ENCODE measurements around the gene BICDL1. TPM values are rescaled to one million over a fixed set of nuclear protein-coding genes. Genes with fewer than 3 reads are reported as not detected.
"Not testable (repeated sequence)": the region's sequence is repeated elsewhere in the genome, so short reads cannot be mapped to it uniquely, and the experiment has no call there.

BICDL1 gene
- total RNA-seq, 1 donor from 2014 or later, result 130 TPM

- intact Hi-C loops (cut with micrococcal nuclease), result no loop called here
- Mint-ChIP-seq H3K9me3 (no peaks in the 10 kb centered on the region), H3K36me3 (ENCODE audit: low read depth) (peaks cover 74% of the 10 kb centered on the region), H3K27me3 (ENCODE audit: low read depth) (no peaks in the 10 kb centered on the region), H3K4me1 (ENCODE audit: low read depth) (peaks cover 83% of the 10 kb centered on the region), H3K27ac (peak overlapping the region; percentile 96), H3K4me3 (ENCODE audit: low read depth) (peak overlapping the region; percentile 35)
- DNase-seq (ENCODE audit: low spot score), result no peak
Measured at GRCh38 chr12:120010661-120011230, 21.7 kb downstream of the BICDL1 start.

DNA sequence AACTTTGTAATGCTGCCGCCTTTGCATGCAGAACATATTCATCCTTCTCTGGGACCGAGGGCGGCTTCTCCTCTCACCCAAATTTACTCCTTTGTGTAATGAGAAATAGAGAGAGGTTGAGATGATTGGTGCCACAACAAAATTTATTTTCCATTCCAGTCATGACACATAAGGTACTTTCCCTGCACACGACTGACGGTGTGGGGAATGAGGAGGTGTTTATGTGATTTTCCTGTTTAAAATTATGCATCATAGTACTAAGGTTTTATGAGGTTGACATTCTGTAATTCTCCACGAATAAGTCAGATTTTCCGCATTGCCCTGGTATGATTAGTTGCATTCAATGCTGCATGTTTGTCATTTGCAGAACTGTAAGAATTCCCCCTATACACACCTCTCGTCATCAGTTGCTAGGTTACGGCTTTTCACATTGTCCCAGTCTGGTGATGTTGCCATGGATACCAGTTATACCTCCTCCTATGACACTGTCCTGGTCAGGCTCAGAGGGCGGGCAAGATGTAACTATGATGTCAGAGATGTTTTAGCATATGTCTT is 23.1 kb downstream of the BICDL1 start:
- Mint-ChIP-seq H3K27ac (peak overlapping the region; percentile 96), H3K4me3 (ENCODE audit: low read depth) (peak overlapping the region; percentile 75), H3K27me3 (ENCODE audit: low read depth) (no peaks in the 10 kb centered on the region), H3K9me3 (no peaks in the 10 kb centered on the region), H3K4me1 (ENCODE audit: low read depth) (peaks cover 74% of the 10 kb centered on the region), H3K36me3 (ENCODE audit: low read depth) (peaks cover 78% of the 10 kb centered on the region)
- DNase-seq (ENCODE audit: low spot score), result peak; percentile 76
- intact Hi-C loops (cut with micrococcal nuclease), result loop anchor here (1.0 to 2.0 kb wide), 6 partner anchors 24 to 281 kb away; partner anchors contain the start of gene RNU4-1

DNA sequence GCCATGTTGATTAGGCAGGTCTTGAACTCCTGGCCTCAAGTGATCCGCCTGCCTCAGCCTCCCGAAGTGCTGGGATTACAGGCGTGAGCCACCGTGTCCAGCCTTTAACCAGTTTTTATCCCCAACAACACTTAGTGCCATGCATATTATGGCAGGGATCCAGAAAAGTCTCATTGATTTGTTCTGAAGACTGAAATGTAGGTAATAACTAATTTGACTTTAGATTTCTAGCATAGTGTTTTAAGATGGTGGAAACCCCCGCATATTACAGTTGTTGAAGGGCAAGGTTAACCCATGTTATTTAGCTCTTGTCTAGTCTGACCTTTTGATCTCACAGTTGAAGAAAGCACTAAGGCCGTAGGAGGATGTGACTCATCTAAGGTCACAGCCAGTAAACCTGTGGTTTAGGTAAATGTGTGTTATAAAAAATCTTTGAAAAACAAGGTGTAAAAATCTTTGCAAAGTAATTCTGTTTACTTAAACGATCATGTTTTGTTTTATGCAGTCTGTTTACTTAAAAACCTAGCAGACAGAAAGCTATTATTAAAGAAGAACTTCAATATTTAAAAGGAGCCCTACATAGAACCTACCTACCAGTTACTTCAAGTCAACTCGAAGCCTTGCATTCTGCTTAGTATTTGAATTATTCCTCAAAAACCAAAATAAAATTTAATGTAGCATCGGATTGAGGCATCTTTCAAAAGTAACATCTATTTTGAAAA is 24.8 kb downstream of the BICDL1 start:
- DNase-seq (ENCODE audit: low spot score), result peak; percentile 52
- peaks cover 68% of the 10 kb centered on the region for H3K4me1 Mint-ChIP-seq (ENCODE audit: low read depth)
- H3K9me3 Mint-ChIP-seq, result no peaks in the 10 kb centered on the region
- no peaks in the 10 kb centered on the region for H3K27me3 Mint-ChIP-seq (ENCODE audit: low read depth)
- intact Hi-C loops (cut with micrococcal nuclease), result loop anchor here (2.0 kb wide), 1 partner anchor 279 kb away; the partner anchor contains the start of gene RNU4-1
- peaks cover 75% of the 10 kb centered on the region for H3K36me3 Mint-ChIP-seq (ENCODE audit: low read depth)
- peak overlapping the region; percentile 96 for H3K27ac Mint-ChIP-seq
- peak overlapping the region; percentile 55 for H3K4me3 Mint-ChIP-seq (ENCODE audit: low read depth)

GRCh38 chr12:120014381-120014735 is 25.3 kb downstream of the BICDL1 start:
- H3K9me3 Mint-ChIP-seq; H3K27me3 Mint-ChIP-seq (ENCODE audit: low read depth); DNase-seq (ENCODE audit: low spot score); intact Hi-C loops (cut with micrococcal nuclease): not testable (repeated sequence)
- H3K27ac Mint-ChIP-seq, result peak overlapping the region; percentile 96
- peak overlapping the region; percentile 55 for H3K4me3 Mint-ChIP-seq (ENCODE audit: low read depth)
- H3K36me3 Mint-ChIP-seq (ENCODE audit: low read depth), result peaks cover 74% of the 10 kb centered on the region
- peaks cover 66% of the 10 kb centered on the region for H3K4me1 Mint-ChIP-seq (ENCODE audit: low read depth)

DNA sequence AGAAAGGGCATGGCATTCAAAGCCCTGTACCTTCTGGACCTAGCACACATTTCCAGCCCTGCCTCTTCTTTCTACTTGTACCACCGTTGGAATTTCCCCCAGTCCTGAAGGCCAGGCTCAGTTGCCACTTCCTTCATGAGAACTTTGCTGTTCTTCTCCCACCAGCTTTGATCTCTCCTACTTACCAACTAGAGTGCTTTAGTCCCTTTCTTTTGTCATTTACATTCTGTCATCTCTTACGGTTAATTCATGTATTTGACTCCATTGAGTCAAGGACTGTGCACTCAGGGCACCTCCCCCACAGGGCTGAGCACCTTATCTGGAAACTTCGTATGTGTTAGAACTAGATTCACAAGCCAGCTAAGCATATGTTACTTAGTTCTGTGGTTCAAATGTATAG is 26.3 kb downstream of the BICDL1 start:
- H3K4me1 Mint-ChIP-seq (ENCODE audit: low read depth), result peaks cover 63% of the 10 kb centered on the region
- H3K36me3 Mint-ChIP-seq (ENCODE audit: low read depth), result peaks cover 70% of the 10 kb centered on the region
- DNase-seq (ENCODE audit: low spot score), result peak; percentile 26
- H3K4me3 Mint-ChIP-seq (ENCODE audit: low read depth), result peak overlapping the region; percentile 70
- intact Hi-C loops (cut with micrococcal nuclease), result loop anchor here (1.0 to 5.0 kb wide), 2 partner anchors 8 to 37 kb away; no protein-coding TSS in a partner anchor
- no peaks in the 10 kb centered on the region for H3K27me3 Mint-ChIP-seq (ENCODE audit: low read depth)
- H3K9me3 Mint-ChIP-seq, result no peaks in the 10 kb centered on the region
- H3K27ac Mint-ChIP-seq, result peak overlapping the region; percentile 96

DNA sequence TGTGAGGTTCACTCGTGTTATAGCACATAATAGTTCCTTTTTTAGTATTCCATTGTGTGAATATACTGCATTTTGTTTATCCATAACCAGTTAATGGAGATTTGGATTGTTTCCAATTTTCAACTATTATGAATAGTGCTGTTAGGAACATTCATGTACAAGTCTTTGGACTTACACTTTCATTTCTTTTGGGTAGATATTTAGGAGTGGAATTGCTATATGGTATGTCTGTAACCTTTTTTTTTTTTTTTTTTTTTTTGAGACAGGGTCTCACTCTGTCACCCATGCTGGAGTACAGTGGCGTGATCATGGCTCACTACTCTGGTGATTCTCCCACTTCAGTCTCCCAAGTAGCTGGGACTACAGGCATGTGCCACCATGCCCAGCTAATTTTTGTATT is 27.2 kb downstream of the BICDL1 start:
- Mint-ChIP-seq H3K36me3 (ENCODE audit: low read depth) (peaks cover 66% of the 10 kb centered on the region), H3K4me1 (ENCODE audit: low read depth) (peaks cover 54% of the 10 kb centered on the region), H3K27ac (peak overlapping the region; percentile 96), H3K4me3 (ENCODE audit: low read depth) (peak overlapping the region; percentile 52)
- H3K9me3 Mint-ChIP-seq; H3K27me3 Mint-ChIP-seq (ENCODE audit: low read depth); DNase-seq (ENCODE audit: low spot score): not testable (repeated sequence)
- intact Hi-C loops (cut with micrococcal nuclease), result loop anchor here (5.0 kb wide), 1 partner anchor 36 kb away; no protein-coding TSS in a partner anchor

DNA sequence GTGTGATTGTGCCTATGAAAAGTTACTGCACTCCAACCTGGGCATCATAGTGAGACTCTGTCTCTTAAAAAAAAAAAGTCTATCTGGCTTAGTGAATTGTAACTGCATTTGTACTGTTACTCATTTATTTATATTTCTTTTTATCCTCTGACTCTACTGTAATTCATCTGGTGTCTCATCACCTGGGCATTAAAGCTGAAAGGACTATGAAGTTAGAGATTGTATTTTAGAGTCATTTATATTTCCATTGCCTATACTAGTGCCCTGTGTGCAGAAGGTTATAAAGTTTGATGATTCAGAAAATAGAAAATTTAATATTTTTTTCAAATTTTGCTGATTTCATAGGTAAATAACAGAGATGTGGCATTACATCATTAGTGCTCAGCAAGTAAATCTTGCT is 30.2 kb downstream of the BICDL1 start:
- no peak for DNase-seq (ENCODE audit: low spot score)
- no peak overlapping the region for H3K4me3 Mint-ChIP-seq (ENCODE audit: low read depth)
- H3K36me3 Mint-ChIP-seq (ENCODE audit: low read depth), result peaks cover 73% of the 10 kb centered on the region
- H3K27ac Mint-ChIP-seq, result peak overlapping the region; percentile 71
- H3K4me1 Mint-ChIP-seq (ENCODE audit: low read depth), result peaks cover 34% of the 10 kb centered on the region
- intact Hi-C loops (cut with micrococcal nuclease), result loop anchor here (5.0 kb wide), 1 partner anchor 33 kb away; no protein-coding TSS in a partner anchor
- peaks cover 18% of the 10 kb centered on the region for H3K9me3 Mint-ChIP-seq
- no peaks in the 10 kb centered on the region for H3K27me3 Mint-ChIP-seq (ENCODE audit: low read depth)

GRCh38 chr12:120019938-120020337 is 30.9 kb downstream of the BICDL1 start:
- Mint-ChIP-seq H3K36me3 (ENCODE audit: low read depth) (peaks cover 77% of the 10 kb centered on the region), H3K9me3 (peaks cover 24% of the 10 kb centered on the region), H3K4me1 (ENCODE audit: low read depth) (peaks cover 31% of the 10 kb centered on the region), H3K4me3 (ENCODE audit: low read depth) (no peak overlapping the region), H3K27ac (peak overlapping the region; percentile 64), H3K27me3 (ENCODE audit: low read depth) (no peaks in the 10 kb centered on the region)
- no peak for DNase-seq (ENCODE audit: low spot score)
- intact Hi-C loops (cut with micrococcal nuclease), result loop anchor here (5.0 kb wide), 1 partner anchor 32 kb away; no protein-coding TSS in a partner anchor

- Mint-ChIP-seq H3K27me3 (ENCODE audit: low read depth) (no peaks in the 10 kb centered on the region), H3K27ac (no peak overlapping the region), H3K9me3 (peaks cover 24% of the 10 kb centered on the region), H3K36me3 (ENCODE audit: low read depth) (peaks cover 72% of the 10 kb centered on the region), H3K4me3 (ENCODE audit: low read depth) (no peak overlapping the region), H3K4me1 (ENCODE audit: low read depth) (peaks cover 8% of the 10 kb centered on the region)
- intact Hi-C loops (cut with micrococcal nuclease), result no loop called here
- no peak for DNase-seq (ENCODE audit: low spot score)
Measured at GRCh38 chr12:120024193-120024592, 35.2 kb downstream of the BICDL1 start.

DNA sequence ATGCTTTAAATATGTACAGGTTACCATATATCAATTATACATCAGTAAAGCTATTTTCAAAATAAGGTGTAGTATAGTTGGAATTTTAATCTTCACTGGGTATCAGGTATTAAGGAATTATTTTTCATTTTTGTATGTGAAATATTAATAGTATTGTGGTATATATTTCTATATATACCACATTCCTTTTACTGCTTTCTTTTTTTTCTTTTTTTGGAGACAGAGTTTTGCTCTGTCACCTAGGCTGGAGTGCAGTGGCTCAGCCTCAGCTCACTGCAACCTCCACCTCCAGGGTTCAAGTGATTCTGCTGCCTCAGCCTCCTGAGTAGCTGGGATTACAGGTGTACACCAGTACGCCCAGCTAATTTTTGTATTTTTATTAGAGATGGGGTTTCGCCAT is 36.6 kb downstream of the BICDL1 start:
- Mint-ChIP-seq H3K27me3 (ENCODE audit: low read depth) (no peaks in the 10 kb centered on the region), H3K9me3 (peaks cover 24% of the 10 kb centered on the region), H3K27ac (no peak overlapping the region)

GRCh38 chr12:120032242-120032641 is 43.2 kb downstream of the BICDL1 start:
- intact Hi-C loops (cut with micrococcal nuclease), result no loop called here

More for the DNA sequence above, 36.6 kb downstream of the BICDL1 start:
- peaks cover 72% of the 10 kb centered on the region for H3K36me3 Mint-ChIP-seq (ENCODE audit: low read depth)
- intact Hi-C loops (cut with micrococcal nuclease), result no loop called here
- peaks cover 2% of the 10 kb centered on the region for H3K4me1 Mint-ChIP-seq (ENCODE audit: low read depth)
- no peak for DNase-seq (ENCODE audit: low spot score)
- no peak overlapping the region for H3K4me3 Mint-ChIP-seq (ENCODE audit: low read depth)

GRCh38 chr12:120037851-120038250 is 48.8 kb downstream of the BICDL1 start:
- peaks cover 32% of the 10 kb centered on the region for H3K36me3 Mint-ChIP-seq (ENCODE audit: low read depth)

More at GRCh38 chr12:120032242-120032641, 43.2 kb downstream of the BICDL1 start:
- no peak overlapping the region for H3K4me3 Mint-ChIP-seq (ENCODE audit: low read depth)
- H3K27ac Mint-ChIP-seq, result peak overlapping the region; percentile 58
- no peak for DNase-seq (ENCODE audit: low spot score)
- no peaks in the 10 kb centered on the region for H3K27me3 Mint-ChIP-seq (ENCODE audit: low read depth)
- H3K4me1 Mint-ChIP-seq (ENCODE audit: low read depth), result peaks cover 14% of the 10 kb centered on the region
- H3K36me3 Mint-ChIP-seq (ENCODE audit: low read depth), result peaks cover 37% of the 10 kb centered on the region
- no peaks in the 10 kb centered on the region for H3K9me3 Mint-ChIP-seq

DNA sequence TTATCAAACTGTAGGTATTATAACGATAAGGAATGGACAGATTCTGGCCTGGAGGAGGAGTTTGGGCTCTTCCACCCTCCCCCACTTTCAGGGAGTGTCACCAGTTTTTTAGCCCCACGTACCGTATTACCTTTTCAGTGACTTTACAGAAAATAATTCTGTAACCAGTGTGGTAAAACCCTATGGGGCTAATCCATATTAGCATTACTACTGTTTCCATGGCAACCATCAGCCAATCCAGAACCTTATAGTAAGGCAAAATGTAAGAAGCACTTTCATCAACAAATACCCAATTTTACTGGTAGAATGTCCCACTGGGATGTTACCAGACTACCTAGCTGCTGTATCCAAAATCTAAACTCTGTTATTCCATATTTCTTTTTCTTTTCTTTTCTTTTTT is 50.7 kb downstream of the BICDL1 start:
- H3K4me1 Mint-ChIP-seq (ENCODE audit: low read depth), result peaks cover 14% of the 10 kb centered on the region
- no peak for DNase-seq (ENCODE audit: low spot score)
- no peaks in the 10 kb centered on the region for H3K27me3 Mint-ChIP-seq (ENCODE audit: low read depth)
- H3K27ac Mint-ChIP-seq, result no peak overlapping the region
- H3K36me3 Mint-ChIP-seq (ENCODE audit: low read depth), result peaks cover 35% of the 10 kb centered on the region
- H3K9me3 Mint-ChIP-seq, result peaks cover 4% of the 10 kb centered on the region
- no peak overlapping the region for H3K4me3 Mint-ChIP-seq (ENCODE audit: low read depth)
- intact Hi-C loops (cut with micrococcal nuclease), result no loop called here

More at GRCh38 chr12:120037851-120038250, 48.8 kb downstream of the BICDL1 start:
- Mint-ChIP-seq H3K4me3 (ENCODE audit: low read depth) (no peak overlapping the region), H3K27ac (peak overlapping the region; percentile 8), H3K27me3 (ENCODE audit: low read depth) (no peaks in the 10 kb centered on the region), H3K9me3 (no peaks in the 10 kb centered on the region), H3K4me1 (ENCODE audit: low read depth) (peaks cover 17% of the 10 kb centered on the region)
- no peak for DNase-seq (ENCODE audit: low spot score)
- intact Hi-C loops (cut with micrococcal nuclease), result no loop called here

Measured in activated T-helper 2 cell treated with anti-CD3 and anti-CD28 coated beads, Interferon-gamma antibody, Interleukin-2, Interleukin-4, amounts not matched to agents 10 μg/mL and 5 μg/mL and 100 μg/mL, durations not matched to agents 14 hours and 24 hours and 36 hours (primary cell).